GM20000 (cell line): ENCODE measurements around the gene LHFPL2.

Experiments used
- DNase-seq: peaks from one replicate; pipeline ENCODE4 v3.0.0; 2012; ENCODE audit warnings: low spot score
- CTCF ChIP-seq: IDR thresholded peaks from 2 replicates; pipeline ENCODE4 v1.5.1; 2012; ENCODE audit warnings: mild to moderate bottlenecking, control low read depth; ENCODE audit errors: extremely low read depth, missing control alignments

Gene LHFPL2

GRCh38 chr5:78592735-78593386, 55.7 kb downstream of the LHFPL2 start:
- DNase-seq: no peak
- TF ChIP-seq CTCF: no peak

GRCh38 chr5:78591972-78592700, 56.4 kb downstream of the LHFPL2 start:
- DNase-seq: peak; percentile 56
- no peak for TF ChIP-seq CTCF

GRCh38 chr5:78591138-78591612, 57.4 kb downstream of the LHFPL2 start:
- no peak for TF ChIP-seq CTCF
- DNase-seq: no peak

GRCh38 chr5:78589923-78590322, 58.6 kb downstream of the LHFPL2 start:
- DNase-seq: no peak
- no peak for TF ChIP-seq CTCF

- DNase-seq: no peak
- TF ChIP-seq CTCF: no peak
These were observed 60.1 kb downstream of the LHFPL2 start for GRCh38 chr5:78588507-78588906.

- no peak for DNase-seq
- TF ChIP-seq CTCF: no peak
These were observed 60.7 kb downstream of the LHFPL2 start for GRCh38 chr5:78587775-78588291.

- no peak for DNase-seq
- no peak for TF ChIP-seq CTCF
These were observed 61.3 kb downstream of the LHFPL2 start for GRCh38 chr5:78587081-78587774.
